Mucosa of rectum (tissue), 2 donors: ENCODE data around the gene NOL4L.

Source experiments
- H3K27ac ChIP-seq, 2 donors: one replicate each; pipeline ENCODE4 v1.7.0; 2013; ENCODE audit warnings: inconsistent platforms in 2 of 2, low read depth in 2 of 2, low read length in 2 of 2
- H3K27me3 ChIP-seq, 2 donors: one replicate each; pipeline ENCODE4 v1.7.0; 2013; ENCODE audit warnings: low read length in 2 of 2; ENCODE audit not compliant: control insufficient read depth in 2 of 2, insufficient read depth in 2 of 2
- H3K36me3 ChIP-seq, 2 donors: one replicate each; pipeline ENCODE4 v1.7.0; 2013; ENCODE audit warnings: low read length in 2 of 2; ENCODE audit not compliant: control insufficient read depth in 2 of 2, insufficient read depth in 2 of 2
- H3K4me1 ChIP-seq, 2 donors: one replicate each; pipeline ENCODE4 v1.7.0; 2013; ENCODE audit warnings: low read length in 2 of 2, mild to moderate bottlenecking in 1 of 2; ENCODE audit not compliant: control insufficient read depth in 2 of 2, insufficient read depth in 2 of 2
- H3K4me3 ChIP-seq, 2 donors: one replicate each; pipeline ENCODE4 v1.7.0; 2013; ENCODE audit warnings: low read length in 2 of 2
- H3K9ac ChIP-seq, 2 donors: one replicate each; pipeline ENCODE4 v1.7.0; 2013; ENCODE audit warnings: low read length in 2 of 2, low read depth in 1 of 2, mild to moderate bottlenecking in 1 of 2
- H3K9me3 ChIP-seq, 2 donors: one replicate each; pipeline ENCODE4 v1.7.0; 2013; ENCODE audit warnings: low read length in 2 of 2; ENCODE audit not compliant: control insufficient read depth in 2 of 2
- donor health status: healthy.
- donor health status: Normal muscosa, but diverticular disease.

The NOL4L gene

DNA sequence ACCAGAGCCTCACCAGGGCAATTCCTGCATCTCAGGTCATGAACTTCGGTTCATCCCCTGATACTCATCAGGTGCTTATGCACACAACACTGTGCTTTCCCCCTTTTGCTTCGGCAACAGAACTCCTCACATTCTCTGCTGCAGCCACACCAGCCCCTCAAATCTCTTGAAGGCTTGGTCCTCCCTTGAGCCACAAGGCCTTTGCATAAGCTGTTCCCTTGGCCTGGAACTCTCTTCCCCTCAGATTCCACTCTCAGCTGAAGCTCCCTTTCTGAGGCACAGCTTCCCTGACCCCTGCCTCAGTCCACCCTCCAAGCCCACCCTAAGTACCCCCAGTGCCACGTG is 76.4 kb downstream of the NOL4L start:
- Histone ChIP-seq H3K27ac (no peak overlapping the region), H3K4me1 (peaks cover 0 to 2% of the 10 kb centered on the region in 2 donors), H3K27me3 (no peaks in the 10 kb centered on the region), H3K9me3 (no peaks in the 10 kb centered on the region), H3K4me3 (no peak overlapping the region), H3K36me3 (no peaks in the 10 kb centered on the region), H3K9ac (no peak overlapping the region)

DNA sequence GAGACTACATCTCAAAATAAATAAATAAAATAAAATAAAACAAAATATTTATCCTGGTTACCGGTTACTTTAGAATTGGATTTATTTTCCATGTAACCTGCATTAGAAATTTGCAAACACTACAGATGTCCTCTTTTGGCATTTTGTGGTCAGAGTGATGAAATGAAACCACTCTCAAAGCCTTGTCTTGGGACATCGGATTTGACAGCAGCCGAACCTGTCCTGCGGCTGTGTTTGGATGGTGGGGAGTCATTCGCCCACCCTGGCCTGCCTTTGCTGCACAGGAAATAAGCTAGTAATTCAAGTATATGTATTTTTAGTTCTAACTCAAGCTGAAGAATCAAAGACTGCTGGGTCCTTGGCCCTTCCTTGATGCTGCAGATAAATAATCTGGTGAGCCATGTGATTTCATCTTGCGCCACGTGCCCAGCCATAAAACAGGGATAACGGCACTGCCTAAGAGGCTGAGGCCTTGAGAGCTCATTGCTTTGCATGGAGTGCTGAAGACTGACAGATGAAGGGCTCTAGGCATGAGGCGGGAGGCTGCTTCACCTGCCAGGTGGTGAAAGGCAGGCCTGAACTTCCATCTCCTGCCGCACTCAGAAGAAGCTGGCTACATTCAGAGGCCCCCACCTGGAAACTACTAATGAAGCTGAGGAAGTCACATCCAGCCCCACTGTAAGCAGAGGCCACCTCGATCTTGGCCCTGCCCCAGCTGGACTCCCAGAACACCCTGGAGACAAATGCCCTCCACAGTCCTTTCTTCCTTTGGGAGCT is 76.9 kb downstream of the NOL4L start:
- Histone ChIP-seq H3K4me1 (peaks cover 0 to 2% of the 10 kb centered on the region in 2 donors), H3K4me3 (no peak overlapping the region), H3K9ac (no peak overlapping the region), H3K27ac (no peak overlapping the region), H3K9me3 (no peaks in the 10 kb centered on the region), H3K36me3 (no peaks in the 10 kb centered on the region), H3K27me3 (no peaks in the 10 kb centered on the region)

DNA sequence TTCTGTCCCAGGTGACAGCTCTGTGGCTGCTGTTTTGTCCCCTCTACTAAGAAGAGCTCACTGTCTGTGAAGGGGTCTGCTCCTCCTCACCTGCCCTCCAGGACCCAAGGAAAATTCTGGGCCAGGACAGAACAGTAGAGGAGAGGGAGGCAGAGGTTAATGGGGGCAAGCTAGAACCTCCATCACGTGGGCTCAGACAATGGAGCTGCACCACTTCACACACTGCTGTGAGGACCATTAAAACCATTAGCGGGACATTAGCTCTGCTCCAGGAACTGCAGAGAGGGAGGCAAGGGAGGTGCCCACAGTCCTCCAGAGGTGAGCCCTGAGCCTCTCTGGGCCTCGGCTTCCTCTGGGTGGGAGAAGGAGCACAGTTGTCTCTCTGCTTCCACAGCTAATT is 78.4 kb downstream of the NOL4L start:
- Histone ChIP-seq H3K9ac (no peak overlapping the region), H3K4me3 (no peak overlapping the region), H3K27me3 (no peaks in the 10 kb centered on the region), H3K36me3 (no peaks in the 10 kb centered on the region), H3K4me1 (peaks cover 0 to 2% of the 10 kb centered on the region in 2 donors), H3K27ac (no peak overlapping the region), H3K9me3 (no peaks in the 10 kb centered on the region)

DNA sequence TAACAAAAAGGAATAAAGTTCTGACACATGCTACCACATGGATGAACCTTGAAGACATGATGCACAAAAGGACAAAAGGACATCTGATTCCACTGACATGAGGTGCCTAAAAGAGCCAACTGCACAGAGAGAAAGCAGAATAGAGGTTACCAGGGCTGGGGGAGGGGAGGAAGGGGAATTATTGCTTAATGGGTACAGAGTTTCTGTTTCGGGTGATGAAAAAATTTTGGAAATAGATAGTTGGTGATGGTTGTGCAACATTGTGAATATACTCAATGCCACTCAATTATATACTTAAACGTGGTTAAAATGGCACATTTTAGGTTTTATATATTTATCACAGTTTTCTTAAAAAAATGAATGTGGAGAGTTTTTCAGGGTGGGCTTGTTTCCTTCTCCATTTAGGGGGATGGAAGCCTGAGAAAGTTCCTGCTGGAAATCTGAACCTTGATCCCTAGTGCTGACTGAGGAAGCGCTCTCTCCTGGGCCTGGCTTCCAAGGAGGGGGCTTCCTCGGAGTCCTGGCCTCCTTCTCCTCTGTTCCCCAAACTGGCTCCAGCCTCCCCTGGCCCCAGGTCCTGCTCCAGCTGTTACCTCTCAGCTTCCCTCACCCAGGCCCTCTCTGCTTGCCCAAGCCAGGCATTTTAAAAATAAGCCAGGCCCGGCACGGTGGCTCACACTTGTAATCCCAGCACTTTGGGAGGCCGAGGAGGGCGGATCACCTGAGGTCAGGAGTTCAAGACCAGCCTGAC is 79.2 kb downstream of the NOL4L start:
- Histone ChIP-seq H3K4me3 (no peak overlapping the region), H3K9ac (no peak overlapping the region), H3K36me3 (no peaks in the 10 kb centered on the region), H3K27me3 (no peaks in the 10 kb centered on the region), H3K4me1 (peaks cover 0 to 2% of the 10 kb centered on the region in 2 donors), H3K9me3 (no peaks in the 10 kb centered on the region), H3K27ac (no peak overlapping the region)

- no peaks in the 10 kb centered on the region for H3K27me3 ChIP-seq
- H3K4me1 ChIP-seq, result no peaks in the 10 kb centered on the region
- no peak overlapping the region for H3K27ac ChIP-seq
- no peak overlapping the region for H3K9ac ChIP-seq
- H3K36me3 ChIP-seq, result no peaks in the 10 kb centered on the region
- no peak overlapping the region for H3K4me3 ChIP-seq
- no peaks in the 10 kb centered on the region for H3K9me3 ChIP-seq
Measured at GRCh38 chr20:32501709-32502108, 83.4 kb downstream of the NOL4L start.

- Histone ChIP-seq H3K27ac (no peak overlapping the region), H3K9ac (no peak overlapping the region)
Measured at GRCh38 chr20:32497589-32498224, 87.4 kb downstream of the NOL4L start.

GRCh38 chr20:32496811-32497533 is 88.2 kb downstream of the NOL4L start:
- Histone ChIP-seq H3K27ac (no peak overlapping the region), H3K9me3 (no peaks in the 10 kb centered on the region), H3K36me3 (no peaks in the 10 kb centered on the region), H3K9ac (no peak overlapping the region), H3K27me3 (no peaks in the 10 kb centered on the region), H3K4me1 (no peaks in the 10 kb centered on the region), H3K4me3 (no peak overlapping the region)

More at GRCh38 chr20:32497589-32498224, 87.4 kb downstream of the NOL4L start:
- Histone ChIP-seq H3K4me1 (no peaks in the 10 kb centered on the region), H3K9me3 (no peaks in the 10 kb centered on the region), H3K4me3 (no peak overlapping the region), H3K36me3 (no peaks in the 10 kb centered on the region), H3K27me3 (no peaks in the 10 kb centered on the region)

- Histone ChIP-seq H3K9me3 (no peaks in the 10 kb centered on the region), H3K4me3 (no peak overlapping the region), H3K27ac (no peak overlapping the region), H3K36me3 (no peaks in the 10 kb centered on the region), H3K4me1 (no peaks in the 10 kb centered on the region), H3K27me3 (no peaks in the 10 kb centered on the region), H3K9ac (no peak overlapping the region)
Measured at GRCh38 chr20:32495949-32496348, 89.2 kb downstream of the NOL4L start.

DNA sequence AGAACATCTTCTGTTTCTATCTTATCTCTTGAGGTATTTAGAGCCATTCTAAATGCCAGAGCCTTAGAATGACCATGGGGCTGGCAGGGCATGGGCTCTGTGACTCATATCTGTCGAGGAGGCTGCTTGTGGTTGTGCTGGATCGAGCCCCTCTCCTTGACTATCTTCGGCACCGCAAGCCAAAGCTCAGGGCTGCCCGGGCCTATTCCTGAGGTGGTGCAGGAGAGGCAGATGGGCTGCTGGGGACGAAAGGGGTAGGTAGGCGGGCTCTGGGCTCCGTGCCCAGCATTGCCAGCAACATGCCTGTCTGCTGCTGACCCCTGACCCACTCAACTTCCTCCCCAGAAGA is 89.9 kb downstream of the NOL4L start:
- Histone ChIP-seq H3K27me3 (no peaks in the 10 kb centered on the region), H3K4me3 (no peak overlapping the region), H3K4me1 (no peaks in the 10 kb centered on the region), H3K36me3 (no peaks in the 10 kb centered on the region), H3K9me3 (no peaks in the 10 kb centered on the region), H3K9ac (no peak overlapping the region), H3K27ac (no peak overlapping the region)
